Measurements from ENCODE around the gene MED15.

MED15 gene

GRCh38 chr22:20567993-20568417, 60.6 kb downstream of the MED15 start:
- in situ Hi-C loops (cut with MboI; ENCODE audit: low sequenced_read_pairs) = no loop called here

GRCh38 chr22:20568502-20569058, 61.2 kb downstream of the MED15 start:
- in situ Hi-C loops (cut with MboI; ENCODE audit: low sequenced_read_pairs) = no loop called here

GRCh38 chr22:20569059-20570058, 61.9 kb downstream of the MED15 start:
- in situ Hi-C loops (cut with MboI; ENCODE audit: low sequenced_read_pairs) = no loop called here

- in situ Hi-C loops (cut with MboI; ENCODE audit: low sequenced_read_pairs) = no loop called here
Measured at GRCh38 chr22:20571078-20571503, 63.7 kb downstream of the MED15 start.

GRCh38 chr22:20571531-20572007, 64.2 kb downstream of the MED15 start:
- in situ Hi-C loops (cut with MboI; ENCODE audit: low sequenced_read_pairs) = no loop called here

GRCh38 chr22:20572132-20572802, 64.9 kb downstream of the MED15 start:
- in situ Hi-C loops (cut with MboI; ENCODE audit: low sequenced_read_pairs) = no loop called here

- in situ Hi-C loops (cut with MboI; ENCODE audit: low sequenced_read_pairs) = no loop called here
Measured at GRCh38 chr22:20573176-20573832, 65.9 kb downstream of the MED15 start.

- in situ Hi-C loops (cut with MboI; ENCODE audit: low sequenced_read_pairs) = no loop called here
Measured at GRCh38 chr22:20573833-20574615, 66.6 kb downstream of the MED15 start.

GRCh38 chr22:20574920-20575353, 67.5 kb downstream of the MED15 start:
- in situ Hi-C loops (cut with MboI; ENCODE audit: low sequenced_read_pairs) = no loop called here

GRCh38 chr22:20575724-20576444, 68.5 kb downstream of the MED15 start:
- in situ Hi-C loops (cut with MboI; ENCODE audit: low sequenced_read_pairs) = no loop called here

GRCh38 chr22:20576445-20576816, 69.0 kb downstream of the MED15 start:
- in situ Hi-C loops (cut with MboI; ENCODE audit: low sequenced_read_pairs) = no loop called here

GRCh38 chr22:20577045-20577444, 69.6 kb downstream of the MED15 start:
- in situ Hi-C loops (cut with MboI; ENCODE audit: low sequenced_read_pairs) = no loop called here

GRCh38 chr22:20577549-20577975, 70.2 kb downstream of the MED15 start:
- in situ Hi-C loops (cut with MboI; ENCODE audit: low sequenced_read_pairs) = no loop called here

- in situ Hi-C loops (cut with MboI; ENCODE audit: low sequenced_read_pairs) = no loop called here
Measured at GRCh38 chr22:20578192-20578591, 70.8 kb downstream of the MED15 start.

GRCh38 chr22:20578707-20579106, 71.3 kb downstream of the MED15 start:
- in situ Hi-C loops (cut with MboI; ENCODE audit: low sequenced_read_pairs) = no loop called here

- in situ Hi-C loops (cut with MboI; ENCODE audit: low sequenced_read_pairs) = no loop called here
Measured at GRCh38 chr22:20579273-20580120, 72.1 kb downstream of the MED15 start.

- in situ Hi-C loops (cut with MboI; ENCODE audit: low sequenced_read_pairs) = no loop called here
Measured at GRCh38 chr22:20580179-20580578, 72.8 kb downstream of the MED15 start.

All from HL-60/S4 treated with phorbol 12-myristate 13-acetate at 8.2 ng/mL for 4 days and 3 days (cell line).